CD4-positive, alpha-beta T cell (primary cell): ENCODE measurements around the gene TMED7. TPM values are rescaled to one million over a fixed set of nuclear protein-coding genes. Genes with fewer than 3 reads are reported as not detected.

Experiments
- ATAC-seq: fragments of 200-7000 bp; cut with Tn5 transposase; one replicate; pipeline ENCODE4 v1.10.0; 2022; ENCODE audit warnings: mild to moderate bottlenecking; ENCODE audit not compliant: poor library complexity
- CTCF ChIA-PET: fragments of 350-600 bp; sonication (Branson Sonifier 250); formaldehyde crosslinking; loops from one replicate; lab custom pipeline; 2021; ENCODE audit warnings: antibody characterized with exemption, inconsistent platforms; lab: Charles Lee
- POLR2A ChIA-PET: fragments of 350-600 bp; sonication (Branson Sonifier 250); formaldehyde crosslinking; loops from one replicate; lab custom pipeline; 2021; ENCODE audit warnings: antibody characterized with exemption, inconsistent platforms; lab: Charles Lee
- DNase-seq, 14 experiments: peaks; one replicate each; pipeline ENCODE4 v3.0.0-alpha.2; 2013 to 2020; ENCODE audit warnings: mixed read lengths in 2 of 14
- H3K27ac ChIP-seq, 2 donors: one replicate each; pipeline versions ENCODE4 v1.5.1 to v1.7.0; 2013; ENCODE audit warnings: low read length in 2 of 2, low read depth in 1 of 2, mild to moderate bottlenecking in 1 of 2
- H3K27me3 ChIP-seq, 2 experiments: 1 replicate in 1 of 2; 2 replicates in 1 of 2; pipeline versions ENCODE4 v1.6.1 to v1.7.0; 2013; ENCODE audit warnings: low read length in 2 of 2, control low read depth in 1 of 2, mild to moderate bottlenecking in 1 of 2, moderate library complexity in 1 of 2; ENCODE audit not compliant: insufficient read depth in 2 of 2, control insufficient read depth in 1 of 2
- H3K36me3 ChIP-seq: one replicate; pipeline ENCODE4 v1.6.1; 2013; ENCODE audit warnings: low read length, control low read depth; ENCODE audit not compliant: insufficient read depth
- H3K4me1 ChIP-seq: one replicate; pipeline ENCODE4 v1.6.1; 2013; ENCODE audit warnings: low read length, control low read depth; ENCODE audit not compliant: insufficient read depth
- H3K4me3 ChIP-seq: one replicate; pipeline ENCODE4 v1.5.1; 2013; ENCODE audit warnings: mild to moderate bottlenecking, low read length, moderate library complexity
- H3K9me3 ChIP-seq, 2 experiments: 1 replicate in 1 of 2; 2 replicates in 1 of 2; pipeline versions ENCODE4 v1.6.1 to v1.7.0; 2013; ENCODE audit warnings: low read length in 2 of 2, mild to moderate bottlenecking in 2 of 2, control low read depth in 1 of 2, moderate library complexity in 1 of 2; ENCODE audit not compliant: control insufficient read depth in 1 of 2, insufficient read depth in 1 of 2
- H3K27ac Mint-ChIP-seq: one replicate; pipeline ENCODE4 v1.8.0; 2020; ENCODE audit warnings: mixed read lengths
- H3K27me3 Mint-ChIP-seq: one replicate; pipeline ENCODE4 v1.8.0; 2021; ENCODE audit warnings: mixed read lengths
- H3K36me3 Mint-ChIP-seq: one replicate; pipeline ENCODE4 v1.8.0; 2021; ENCODE audit warnings: low read depth, mixed read lengths
- H3K4me1 Mint-ChIP-seq: one replicate; pipeline ENCODE4 v1.8.0; 2021; ENCODE audit warnings: low read depth, mixed read lengths
- H3K4me3 Mint-ChIP-seq: one replicate; pipeline ENCODE4 v1.8.0; 2020; ENCODE audit warnings: mild to moderate bottlenecking, mixed read lengths
- H3K9me3 Mint-ChIP-seq: one replicate; pipeline ENCODE4 v1.8.0; 2020; ENCODE audit warnings: mixed read lengths
- intact Hi-C, 2 experiments: fragments of 100-400 bp; cut with DNase I in 1 of 2; cut with micrococcal nuclease in 1 of 2; formaldehyde crosslinking; loops; one replicate each; pipeline versions ENCODE4 v1.15.1 to v1.9.0; 2023 to 2025; cut with DNase I, micrococcal nuclease
- total RNA-seq, 174 experiments: library from RNA in 2 of 174; stranded (reverse) in 2 of 174; gene quantifications; one replicate each; pipeline ENCODE4 v1.2.3 and lab custom pipeline; 2021 to 2026
- TF ChIP-seq, protein P1 (sequence below): fragments of 200-600 bp; IDR thresholded peaks from one replicate; pipeline ENCODE4 v1.8.0; 2022; ENCODE audit warnings: antibody characterized with exemption, mild to moderate bottlenecking

The TMED7 gene
- total RNA-seq, 2 experiments from 2014 or later, result 50.4 to 56.7 TPM

DNA sequence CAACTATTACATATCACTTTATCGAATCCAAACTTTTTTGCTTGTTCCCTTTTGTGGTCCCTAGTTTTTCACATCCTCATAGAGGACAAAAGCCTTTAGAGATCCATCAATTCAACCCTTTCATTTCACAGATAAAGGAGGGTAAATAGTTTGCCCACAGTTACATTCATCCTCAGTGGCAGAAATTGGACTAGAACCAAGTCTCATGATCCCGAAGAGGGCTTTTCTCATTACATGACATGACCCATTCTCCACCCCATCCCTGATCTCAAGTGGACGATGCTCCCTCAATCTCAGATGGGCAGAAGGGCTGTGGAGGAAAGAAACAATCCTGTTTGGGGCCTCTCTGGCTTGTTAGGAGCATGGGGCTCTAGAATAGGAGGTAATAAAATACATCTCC, 46.6 kb downstream of the TMED7 start:
- Histone ChIP-seq H3K4me1 (no peaks in the 10 kb centered on the region), H3K9me3 (no peaks in the 10 kb centered on the region), H3K4me3 (no peak overlapping the region), H3K27ac (no peak overlapping the region), H3K36me3 (no peaks in the 10 kb centered on the region), H3K27me3 (no peaks in the 10 kb centered on the region)
- ChIA-PET CTCF (no interaction called here), POLR2A (no interaction called here)
- intact Hi-C loops, result no loop called here
- no peaks in the 10 kb centered on the region for H3K4me1 Mint-ChIP-seq
- ATAC-seq, result no peak
- no peaks in the 10 kb centered on the region for H3K27me3 Mint-ChIP-seq
- no peaks in the 10 kb centered on the region for H3K9me3 Mint-ChIP-seq
- no peak overlapping the region for H3K27ac Mint-ChIP-seq
- no peak overlapping the region for H3K4me3 Mint-ChIP-seq
- no peak for DNase-seq
- H3K36me3 Mint-ChIP-seq, result no peaks in the 10 kb centered on the region
- TF ChIP-seq, protein P1, sequence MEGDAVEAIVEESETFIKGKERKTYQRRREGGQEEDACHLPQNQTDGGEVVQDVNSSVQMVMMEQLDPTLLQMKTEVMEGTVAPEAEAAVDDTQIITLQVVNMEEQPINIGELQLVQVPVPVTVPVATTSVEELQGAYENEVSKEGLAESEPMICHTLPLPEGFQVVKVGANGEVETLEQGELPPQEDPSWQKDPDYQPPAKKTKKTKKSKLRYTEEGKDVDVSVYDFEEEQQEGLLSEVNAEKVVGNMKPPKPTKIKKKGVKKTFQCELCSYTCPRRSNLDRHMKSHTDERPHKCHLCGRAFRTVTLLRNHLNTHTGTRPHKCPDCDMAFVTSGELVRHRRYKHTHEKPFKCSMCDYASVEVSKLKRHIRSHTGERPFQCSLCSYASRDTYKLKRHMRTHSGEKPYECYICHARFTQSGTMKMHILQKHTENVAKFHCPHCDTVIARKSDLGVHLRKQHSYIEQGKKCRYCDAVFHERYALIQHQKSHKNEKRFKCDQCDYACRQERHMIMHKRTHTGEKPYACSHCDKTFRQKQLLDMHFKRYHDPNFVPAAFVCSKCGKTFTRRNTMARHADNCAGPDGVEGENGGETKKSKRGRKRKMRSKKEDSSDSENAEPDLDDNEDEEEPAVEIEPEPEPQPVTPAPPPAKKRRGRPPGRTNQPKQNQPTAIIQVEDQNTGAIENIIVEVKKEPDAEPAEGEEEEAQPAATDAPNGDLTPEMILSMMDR, result no peak

DNA sequence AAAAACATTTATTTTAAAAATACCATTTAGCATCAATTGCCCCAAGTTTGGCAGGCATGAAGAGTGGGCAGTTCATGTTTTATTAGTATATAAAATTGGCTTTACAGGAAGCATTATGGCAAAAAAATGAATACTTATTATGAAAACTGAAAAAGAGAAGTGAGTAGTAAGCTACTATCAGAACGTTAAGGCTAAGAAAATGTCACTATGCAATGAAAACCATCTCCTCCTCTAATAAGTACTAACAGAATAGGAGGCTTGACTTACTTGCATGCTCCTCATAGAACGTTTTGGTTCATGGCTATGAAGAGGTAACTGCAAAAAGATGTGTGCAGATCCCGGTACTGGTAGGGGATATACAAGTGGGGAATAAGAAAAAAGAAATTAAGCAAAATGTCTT, 47.2 kb downstream of the TMED7 start:
- intact Hi-C loops, result no loop called here
- no peak overlapping the region for H3K4me3 ChIP-seq
- DNase-seq, result no peak
- H3K4me3 Mint-ChIP-seq, result no peak overlapping the region
- H3K4me1 Mint-ChIP-seq, result no peaks in the 10 kb centered on the region
- no peaks in the 10 kb centered on the region for H3K27me3 ChIP-seq
- H3K9me3 Mint-ChIP-seq, result no peaks in the 10 kb centered on the region
- no peaks in the 10 kb centered on the region for H3K27me3 Mint-ChIP-seq
- H3K4me1 ChIP-seq, result no peaks in the 10 kb centered on the region
- CTCF ChIA-PET, result no interaction called here
- TF ChIP-seq, protein P1, result no peak
- POLR2A ChIA-PET, result no interaction called here
- no peaks in the 10 kb centered on the region for H3K9me3 ChIP-seq
- no peaks in the 10 kb centered on the region for H3K36me3 Mint-ChIP-seq
- no peak overlapping the region for H3K27ac ChIP-seq
- H3K36me3 ChIP-seq, result no peaks in the 10 kb centered on the region
- no peak for ATAC-seq
- H3K27ac Mint-ChIP-seq, result no peak overlapping the region

DNA sequence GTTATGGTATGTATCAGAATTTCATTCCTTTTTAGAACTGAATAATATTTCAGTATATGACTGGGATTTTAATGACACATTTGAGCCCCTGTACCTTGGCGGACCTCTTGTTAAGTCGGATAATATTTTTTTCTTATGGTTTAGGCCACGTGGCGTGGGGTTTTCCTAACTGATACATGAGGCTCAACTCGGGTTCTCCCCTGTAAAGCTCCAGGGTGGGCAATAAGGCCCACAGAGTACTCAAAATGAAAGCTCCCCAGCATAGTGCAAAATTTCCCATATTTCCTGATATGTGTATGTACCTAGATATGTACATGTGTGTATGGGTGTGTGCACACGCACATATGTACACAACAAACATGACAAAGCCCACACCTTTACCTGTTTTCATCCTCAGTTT, 48.1 kb downstream of the TMED7 start:
- POLR2A ChIA-PET, result no interaction called here
- Mint-ChIP-seq H3K4me1 (no peaks in the 10 kb centered on the region), H3K36me3 (no peaks in the 10 kb centered on the region), H3K4me3 (no peak overlapping the region), H3K27me3 (no peaks in the 10 kb centered on the region), H3K9me3 (no peaks in the 10 kb centered on the region), H3K27ac (no peak overlapping the region)
- H3K9me3 ChIP-seq, result no peaks in the 10 kb centered on the region
- CTCF ChIA-PET, result no interaction called here
- intact Hi-C loops, result no loop called here
- H3K36me3 ChIP-seq, result no peaks in the 10 kb centered on the region
- H3K4me1 ChIP-seq, result no peaks in the 10 kb centered on the region
- TF ChIP-seq, protein P1, result no peak
- H3K4me3 ChIP-seq, result no peak overlapping the region
- no peak for ATAC-seq
- H3K27ac ChIP-seq, result no peak overlapping the region
- H3K27me3 ChIP-seq, result no peaks in the 10 kb centered on the region
- DNase-seq, result no peak
